Suprapubic skin (tissue), 4 donors: Measurements from ENCODE around the gene ESD.

Experiments
- POLR2A ChIP-seq, 2 donors: fragments of 450-650 bp; IDR thresholded peaks; one replicate each; pipeline ENCODE4 v1.6.1; 2017; ENCODE audit warnings: antibody characterized with exemption in 2 of 2, mild to moderate bottlenecking in 2 of 2, moderate library complexity in 2 of 2
- POLR2AphosphoS5 ChIP-seq, 3 donors: sonication (generic); formaldehyde crosslinking; IDR thresholded peaks; one replicate each; pipeline ENCODE4 v1.6.1; 2017; ENCODE audit warnings: antibody characterized with exemption in 3 of 3
- TF ChIP-seq, protein P1 (sequence below), 2 donors: fragments of 200-600 bp in 1 of 2; fragments of 450-650 bp in 1 of 2; sonication (generic) in 1 of 2; IDR thresholded peaks; one replicate each; pipeline ENCODE4 v1.5.1; 2016 to 2019; ENCODE audit warnings: antibody characterized with exemption in 2 of 2, mild to moderate bottlenecking in 1 of 2, moderate library complexity in 1 of 2

DNA sequence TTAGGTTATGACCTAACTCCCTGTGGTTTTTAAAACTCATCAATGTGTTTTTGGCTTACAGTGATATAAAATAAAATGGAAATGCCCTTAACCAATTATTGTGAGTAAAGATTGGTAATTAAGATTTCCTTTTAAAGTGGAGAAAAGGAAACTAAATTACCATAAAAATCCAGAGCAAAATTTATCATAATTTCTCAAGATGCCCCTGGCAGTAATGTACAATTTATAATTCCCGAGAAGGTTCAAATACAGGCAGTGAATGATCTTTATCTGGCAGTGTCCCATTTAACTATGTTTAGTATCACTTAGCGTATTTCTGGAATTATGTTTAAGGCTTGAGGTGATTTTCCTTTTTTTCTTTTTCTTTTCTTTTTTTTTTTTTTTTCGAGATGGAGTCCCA lies 61.5 kb downstream of the ESD start:
- TF ChIP-seq, protein P1, sequence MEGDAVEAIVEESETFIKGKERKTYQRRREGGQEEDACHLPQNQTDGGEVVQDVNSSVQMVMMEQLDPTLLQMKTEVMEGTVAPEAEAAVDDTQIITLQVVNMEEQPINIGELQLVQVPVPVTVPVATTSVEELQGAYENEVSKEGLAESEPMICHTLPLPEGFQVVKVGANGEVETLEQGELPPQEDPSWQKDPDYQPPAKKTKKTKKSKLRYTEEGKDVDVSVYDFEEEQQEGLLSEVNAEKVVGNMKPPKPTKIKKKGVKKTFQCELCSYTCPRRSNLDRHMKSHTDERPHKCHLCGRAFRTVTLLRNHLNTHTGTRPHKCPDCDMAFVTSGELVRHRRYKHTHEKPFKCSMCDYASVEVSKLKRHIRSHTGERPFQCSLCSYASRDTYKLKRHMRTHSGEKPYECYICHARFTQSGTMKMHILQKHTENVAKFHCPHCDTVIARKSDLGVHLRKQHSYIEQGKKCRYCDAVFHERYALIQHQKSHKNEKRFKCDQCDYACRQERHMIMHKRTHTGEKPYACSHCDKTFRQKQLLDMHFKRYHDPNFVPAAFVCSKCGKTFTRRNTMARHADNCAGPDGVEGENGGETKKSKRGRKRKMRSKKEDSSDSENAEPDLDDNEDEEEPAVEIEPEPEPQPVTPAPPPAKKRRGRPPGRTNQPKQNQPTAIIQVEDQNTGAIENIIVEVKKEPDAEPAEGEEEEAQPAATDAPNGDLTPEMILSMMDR (IDR thresholded peaks at IDR 0.05), result no peak
- TF ChIP-seq POLR2AphosphoS5 (IDR thresholded peaks at IDR 0.05) (no peak), POLR2A (IDR thresholded peaks at IDR 0.05) (no peak)
